ENCODE data around the gene SEMA5A.
A peak's percentile ranks its signal among the peaks of the same experiment; 100 is the strongest.

Gene SEMA5A

DNA sequence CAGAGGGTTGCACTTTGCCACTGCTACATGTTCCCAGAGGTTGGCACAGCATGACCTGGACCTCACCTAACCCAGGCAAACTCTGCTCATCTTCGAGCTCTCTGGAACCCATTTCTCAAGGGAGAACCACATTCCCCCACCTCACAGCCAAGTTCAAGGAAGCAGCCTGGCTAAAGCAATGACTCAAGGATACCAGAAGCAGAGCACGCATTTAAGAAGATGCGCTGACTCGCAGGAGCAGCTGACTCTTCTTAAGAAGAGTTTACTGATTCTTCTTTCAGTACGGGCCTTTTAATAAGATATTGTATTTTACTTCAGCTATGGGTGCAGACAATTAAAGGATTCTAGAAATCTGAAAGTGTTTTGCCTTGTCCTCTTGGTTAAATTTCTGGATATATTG is 4.1 kb upstream of the SEMA5A start:
- in situ Hi-C loops (cut with MboI; ENCODE audit: low pct_unique_long_range_greater_than_20kb, low sequenced_read_pairs), result no loop called here
- no peak for DNase-seq

- in situ Hi-C loops (cut with MboI; ENCODE audit: low pct_unique_long_range_greater_than_20kb, low sequenced_read_pairs), result no loop called here
- no peak for DNase-seq
These were observed 1.5 kb upstream of the SEMA5A start for GRCh38 chr5:9547122-9547947.

DNA sequence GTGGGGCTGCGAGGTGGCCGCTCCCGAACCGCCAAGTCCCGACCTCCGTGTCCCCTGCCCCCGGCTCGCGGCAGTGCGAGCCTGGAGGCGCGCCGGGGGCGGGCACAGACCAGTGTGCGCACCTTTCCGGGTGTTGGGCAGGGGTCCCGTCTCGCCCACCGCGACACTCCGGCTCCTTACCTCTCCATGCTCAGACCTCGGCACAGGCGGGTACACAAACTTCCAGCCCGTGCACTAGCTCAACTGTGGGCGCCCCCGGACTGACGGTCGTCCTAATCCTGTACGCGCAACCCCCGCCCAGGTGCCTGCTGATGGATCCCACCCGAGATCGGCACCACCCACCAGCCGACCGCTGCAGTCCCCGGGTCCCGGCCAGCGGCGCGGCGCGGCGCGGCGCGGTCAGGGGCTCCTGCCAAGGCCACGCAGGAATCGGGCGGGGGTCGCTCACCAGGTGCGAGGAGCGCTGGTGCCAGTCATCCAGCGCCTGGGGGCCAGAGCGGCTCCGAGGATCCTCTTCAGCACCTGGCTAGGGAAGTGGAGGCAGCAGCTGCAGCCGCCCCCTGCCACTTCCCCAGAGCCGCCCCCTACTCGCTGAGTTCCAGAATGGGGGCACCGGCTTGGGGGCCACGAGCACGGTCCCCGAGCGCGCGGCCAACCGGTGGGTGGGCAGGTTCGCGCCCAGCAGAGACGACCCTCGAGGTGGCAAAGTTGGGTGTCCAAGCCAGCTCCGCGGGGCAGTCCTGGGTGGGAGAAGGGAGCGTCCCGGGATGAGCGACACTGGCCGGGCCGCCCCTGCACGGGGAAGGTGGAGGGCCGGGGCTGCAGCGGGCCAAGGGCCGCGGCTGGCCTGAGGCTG is 511 bp downstream of the SEMA5A start:
- no peak for DNase-seq
- in situ Hi-C loops (cut with MboI; ENCODE audit: low pct_unique_long_range_greater_than_20kb, low sequenced_read_pairs), result no loop called here

DNA sequence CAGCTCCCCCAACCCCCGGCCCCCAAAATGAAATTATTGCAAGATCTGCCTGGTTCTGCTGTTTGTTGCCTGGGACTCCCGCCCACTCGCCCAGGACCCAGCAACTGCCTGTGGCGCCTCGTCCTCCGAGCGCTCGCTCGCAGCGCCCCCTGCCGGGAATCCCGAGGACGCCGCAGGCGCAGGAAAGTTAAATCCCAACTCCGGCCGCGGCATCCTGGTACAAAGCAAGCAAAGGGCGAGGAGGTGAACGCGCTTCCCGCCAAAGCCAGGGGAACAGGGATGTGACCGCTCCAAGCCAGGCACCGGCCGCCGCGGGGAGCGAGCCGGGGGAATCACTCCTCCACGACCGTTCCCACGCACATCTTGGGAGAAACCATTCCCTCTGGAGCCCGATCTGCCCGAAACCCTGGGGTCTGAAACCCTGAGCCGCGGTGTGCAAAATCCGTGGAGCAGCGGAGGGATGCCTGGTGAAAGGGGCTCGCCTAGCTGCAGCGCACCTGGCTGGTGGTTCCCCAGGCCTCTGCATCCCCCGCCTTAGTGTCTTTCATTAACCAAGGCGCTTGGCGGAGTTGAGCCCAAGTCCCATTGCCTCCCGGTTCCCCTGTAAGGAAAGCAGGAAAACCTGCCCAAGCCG is 1.3 kb downstream of the SEMA5A start:
- peak; percentile 67 for DNase-seq
- in situ Hi-C loops (cut with MboI; ENCODE audit: low pct_unique_long_range_greater_than_20kb, low sequenced_read_pairs), result no loop called here

DNA sequence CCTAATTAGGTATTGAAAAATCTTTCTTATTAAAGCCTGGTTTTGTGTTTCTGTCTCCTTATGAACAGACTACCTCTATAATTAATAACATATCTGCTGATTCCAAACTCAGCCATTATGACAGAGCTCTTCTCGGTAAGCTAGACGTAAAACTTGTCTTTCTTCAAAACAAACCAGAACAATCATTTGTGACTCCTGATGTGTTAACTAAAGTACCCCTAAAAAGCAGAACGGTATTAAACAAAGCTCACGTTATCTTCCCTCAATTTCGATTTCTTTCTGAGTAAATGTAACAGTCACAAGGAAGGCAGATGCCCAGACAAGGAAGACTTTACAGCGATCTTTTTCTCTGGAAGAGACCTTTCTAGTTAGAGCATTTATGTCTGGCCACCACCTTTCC is 1.8 kb downstream of the SEMA5A start:
- no peak for DNase-seq
- in situ Hi-C loops (cut with MboI; ENCODE audit: low pct_unique_long_range_greater_than_20kb, low sequenced_read_pairs), result no loop called here

GRCh38 chr5:9543311-9543920 is 2.5 kb downstream of the SEMA5A start:
- in situ Hi-C loops (cut with MboI; ENCODE audit: low pct_unique_long_range_greater_than_20kb, low sequenced_read_pairs), result no loop called here
- no peak for DNase-seq

- DNase-seq, result no peak
- in situ Hi-C loops (cut with MboI; ENCODE audit: low pct_unique_long_range_greater_than_20kb, low sequenced_read_pairs), result no loop called here
These were observed 5.1 kb downstream of the SEMA5A start for GRCh38 chr5:9540791-9541190.

DNA sequence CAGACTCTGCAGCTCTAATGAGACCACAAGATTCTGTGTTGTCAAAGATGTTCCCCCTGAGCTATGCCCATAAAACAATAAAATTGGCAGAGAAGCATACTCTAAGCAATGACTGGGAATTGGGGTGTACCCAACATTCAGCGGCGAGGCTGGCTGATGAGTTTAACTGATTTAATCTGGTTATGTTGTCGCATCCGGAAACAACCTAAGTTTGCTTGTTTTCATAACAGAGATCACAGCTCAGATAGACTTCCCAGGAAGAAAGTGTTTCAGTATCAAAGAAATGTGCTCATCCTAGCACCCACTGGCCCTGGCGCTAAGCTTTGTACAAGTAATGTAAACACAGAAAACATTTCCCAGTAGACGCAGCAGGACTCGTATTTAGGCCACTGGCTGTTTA is 7.4 kb downstream of the SEMA5A start:
- in situ Hi-C loops (cut with MboI; ENCODE audit: low pct_unique_long_range_greater_than_20kb, low sequenced_read_pairs), result no loop called here

GRCh38 chr5:9537223-9538141 is 8.4 kb downstream of the SEMA5A start:
- DNase-seq, result no peak
- in situ Hi-C loops (cut with MboI; ENCODE audit: low pct_unique_long_range_greater_than_20kb, low sequenced_read_pairs), result no loop called here

More for the DNA sequence above, 7.4 kb downstream of the SEMA5A start:
- no peak for DNase-seq

DNA sequence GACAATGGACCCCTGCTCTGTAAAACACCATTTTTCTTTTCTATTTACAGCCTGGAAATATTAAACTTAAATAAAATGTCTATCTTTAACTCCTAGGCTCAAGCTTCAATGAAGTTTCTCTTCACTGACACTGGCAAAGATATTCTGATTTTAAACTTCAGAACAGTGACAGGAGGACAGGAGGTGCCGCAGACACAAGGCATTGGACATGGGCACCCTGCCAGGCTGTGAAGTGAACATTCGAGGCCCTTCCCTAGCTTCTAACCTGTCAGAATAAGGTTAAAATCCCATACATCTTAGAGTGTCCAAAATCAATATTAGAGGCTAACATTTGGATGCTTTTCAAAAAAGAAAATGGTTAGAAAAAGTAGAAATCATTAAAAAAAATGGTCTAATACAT is 9.2 kb downstream of the SEMA5A start:
- no peak for DNase-seq
- in situ Hi-C loops (cut with MboI; ENCODE audit: low pct_unique_long_range_greater_than_20kb, low sequenced_read_pairs), result no loop called here

DNA sequence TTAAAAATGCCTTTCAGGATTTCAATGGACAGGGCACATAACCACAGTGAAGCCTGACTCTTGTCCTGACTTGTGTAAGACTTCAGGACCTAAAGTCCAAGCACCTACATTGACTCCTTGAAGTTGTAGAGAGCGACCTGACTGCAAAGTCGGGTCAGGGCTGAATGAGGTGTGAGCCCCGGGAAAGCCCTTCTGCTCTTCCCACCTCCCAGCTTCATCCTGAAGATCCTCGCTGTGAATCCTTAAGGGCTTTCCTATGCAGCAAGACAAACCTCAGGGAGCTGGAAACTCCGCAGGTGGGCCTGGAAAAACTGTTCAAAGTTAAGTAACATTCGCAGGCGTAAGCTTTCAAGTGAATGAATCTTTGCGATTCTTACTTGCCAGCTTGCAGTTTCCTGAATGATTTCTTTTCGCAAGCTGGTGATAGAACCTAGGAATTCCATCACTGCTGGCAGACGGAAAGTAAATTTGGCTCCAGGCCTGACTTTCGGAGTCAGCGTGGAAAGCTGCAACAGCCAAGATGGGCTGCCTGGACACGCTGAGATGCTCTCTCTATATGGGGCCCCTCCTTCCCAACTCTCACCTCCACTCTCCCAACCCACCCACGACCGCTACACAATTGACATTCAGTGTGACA is 10.9 kb downstream of the SEMA5A start:
- DNase-seq, result no peak
- in situ Hi-C loops (cut with MboI; ENCODE audit: low pct_unique_long_range_greater_than_20kb, low sequenced_read_pairs), result no loop called here

GRCh38 chr5:9533562-9534364 is 12.1 kb downstream of the SEMA5A start:
- DNase-seq, result no peak
- in situ Hi-C loops (cut with MboI; ENCODE audit: low pct_unique_long_range_greater_than_20kb, low sequenced_read_pairs), result no loop called here

DNA sequence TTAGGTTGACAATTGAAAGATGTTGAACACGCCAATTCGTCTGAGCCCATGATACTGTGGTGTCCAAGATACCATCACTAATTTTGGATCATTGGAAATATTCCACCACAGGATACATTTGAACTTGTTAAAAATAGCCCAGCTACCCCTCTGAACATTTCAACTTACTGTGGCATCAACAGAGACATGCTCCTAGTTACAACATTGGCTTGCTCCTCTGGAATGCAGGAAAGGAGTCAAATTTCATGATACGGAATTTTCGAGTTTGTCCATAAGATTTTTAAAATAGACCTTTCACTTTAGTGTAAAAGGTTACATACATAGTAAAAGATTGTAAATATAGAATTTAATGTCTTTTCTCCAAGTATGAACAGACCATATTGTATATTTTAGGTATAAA is 12.8 kb downstream of the SEMA5A start:
- DNase-seq, result no peak
- in situ Hi-C loops (cut with MboI; ENCODE audit: low pct_unique_long_range_greater_than_20kb, low sequenced_read_pairs), result no loop called here

DNA sequence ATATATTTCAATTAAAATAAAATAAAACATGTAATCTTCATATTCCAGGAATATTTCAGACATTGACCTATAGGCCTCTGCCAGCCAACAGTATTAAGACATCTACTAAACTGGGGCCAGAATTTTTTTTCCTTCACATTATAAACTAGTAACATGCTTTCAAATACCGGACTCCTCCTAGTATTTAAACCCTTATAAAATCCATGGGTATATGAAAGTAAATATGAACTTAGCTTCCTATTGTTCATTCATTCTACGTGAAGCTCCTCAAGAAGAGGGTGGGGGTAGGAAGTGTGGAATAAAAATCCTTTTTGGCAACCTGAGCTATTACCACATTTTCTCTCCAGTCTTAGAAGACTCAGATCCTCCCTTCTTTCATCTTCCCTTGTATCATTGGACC is 16.4 kb downstream of the SEMA5A start:
- in situ Hi-C loops (cut with MboI; ENCODE audit: low pct_unique_long_range_greater_than_20kb, low sequenced_read_pairs), result no loop called here
- DNase-seq, result no peak

DNA sequence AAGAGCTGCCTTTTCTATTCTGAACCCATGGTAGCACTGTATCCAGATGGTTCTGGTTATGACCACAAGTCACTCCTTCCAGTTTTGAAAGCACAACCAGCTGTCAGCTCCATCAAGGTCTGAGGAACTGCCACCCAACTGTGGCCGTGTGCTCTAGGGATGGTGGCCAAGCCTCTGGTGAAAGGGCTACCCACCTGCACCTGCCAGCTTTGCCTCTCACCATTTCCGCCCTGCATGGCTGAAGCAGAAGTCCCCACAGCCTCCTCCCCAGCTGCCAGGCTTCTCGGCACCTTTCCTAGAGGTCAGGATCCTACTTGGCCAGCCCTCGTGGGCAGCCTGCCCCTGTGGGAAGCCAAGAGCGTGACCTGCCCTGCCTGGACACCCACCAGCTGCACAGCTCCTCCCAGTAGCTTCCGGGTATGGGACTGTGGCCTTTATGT is 16.8 kb downstream of the SEMA5A start:
- no peak for DNase-seq
- in situ Hi-C loops (cut with MboI; ENCODE audit: low pct_unique_long_range_greater_than_20kb, low sequenced_read_pairs), result no loop called here

DNA sequence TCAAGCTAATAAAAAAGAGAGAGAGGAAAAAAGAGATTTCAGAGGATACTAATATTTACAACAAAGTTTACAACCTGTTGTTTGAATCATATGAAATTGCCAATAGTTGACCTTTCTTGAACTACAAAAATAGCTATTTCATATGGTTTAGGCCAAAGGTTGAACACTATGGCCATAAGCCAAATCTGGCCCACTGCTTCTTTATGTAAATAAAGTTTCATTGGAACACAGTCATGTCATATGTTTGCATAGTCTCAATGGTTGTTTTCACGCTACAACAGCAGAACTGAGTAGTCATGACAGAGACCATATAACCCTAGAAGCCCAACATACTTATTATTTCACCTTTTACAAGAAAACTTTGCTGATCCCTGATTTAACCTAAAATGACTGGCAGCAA is 20.9 kb downstream of the SEMA5A start:
- in situ Hi-C loops (cut with MboI; ENCODE audit: low pct_unique_long_range_greater_than_20kb, low sequenced_read_pairs), result no loop called here
- DNase-seq, result no peak

- in situ Hi-C loops (cut with MboI; ENCODE audit: low pct_unique_long_range_greater_than_20kb, low sequenced_read_pairs), result no loop called here
These were observed 22.6 kb downstream of the SEMA5A start for GRCh38 chr5:9523090-9523823.

More at GRCh38 chr5:9523090-9523823, 22.6 kb downstream of the SEMA5A start:
- no peak for DNase-seq

Data from KBM-7 (cell line).